Transverse colon (tissue), 4 donors: Measurements from ENCODE around the gene ITGA3.

Source experiments
- CTCF ChIP-seq, 5 experiments: fragments of 200-600 bp in 3 of 5; fragments of 450-650 bp in 2 of 5; sonication (generic) in 3 of 5; IDR thresholded peaks; 1 replicate in 2 of 5; 2 replicates in 3 of 5; pipeline ENCODE4 v1.5.1; 2016 to 2017; ENCODE audit warnings: antibody characterized with exemption in 5 of 5, inconsistent platforms in 3 of 5, mild to moderate bottlenecking in 2 of 5, moderate library complexity in 1 of 5
- POLR2A ChIP-seq: fragments of 450-650 bp; IDR thresholded peaks from one replicate; pipeline ENCODE4 v1.6.1; 2016; ENCODE audit warnings: antibody characterized with exemption, mild to moderate bottlenecking, moderate library complexity
- POLR2AphosphoS5 ChIP-seq, 3 donors: sonication (generic); formaldehyde crosslinking; IDR thresholded peaks; one replicate each; pipeline ENCODE4 v1.6.1; 2016; ENCODE audit warnings: antibody characterized with exemption in 3 of 3

- TF ChIP-seq CTCF (IDR thresholded peaks at IDR 0.05) (no peak), POLR2A (no peak), POLR2AphosphoS5 (IDR thresholded peaks at IDR 0.05) (no peak)
Observed at GRCh38 chr17:50115756-50116155, 59.8 kb downstream of the ITGA3 start.
